ENCODE measurements around the gene ZEB2. TPM values are rescaled to one million over a fixed set of nuclear protein-coding genes. Genes with fewer than 3 reads are reported as not detected.

The ZEB2 gene
- total RNA-seq, 1 experiment from 2014 or later: 1.1 TPM

DNA sequence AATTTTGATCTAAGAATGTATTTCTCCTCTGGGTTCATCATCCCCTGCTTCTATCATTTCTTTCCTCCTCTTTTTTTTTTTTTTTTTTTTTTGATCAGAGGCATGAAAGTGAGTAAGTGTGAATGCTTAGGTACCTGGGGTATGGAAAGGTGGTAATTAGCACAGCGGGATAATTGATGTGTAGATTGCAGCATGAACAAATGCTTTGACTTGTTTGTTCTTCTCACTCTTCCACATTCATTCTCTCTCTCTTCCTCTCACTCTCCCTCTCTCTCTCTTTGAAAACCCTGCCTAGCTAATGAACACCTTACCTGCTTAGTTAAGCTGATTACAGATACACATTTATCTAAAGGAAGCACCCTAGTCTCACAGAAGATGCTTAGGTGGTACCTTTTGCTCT is 74.7 kb downstream of the ZEB2 start:
- TF ChIP-seq, protein P1, sequence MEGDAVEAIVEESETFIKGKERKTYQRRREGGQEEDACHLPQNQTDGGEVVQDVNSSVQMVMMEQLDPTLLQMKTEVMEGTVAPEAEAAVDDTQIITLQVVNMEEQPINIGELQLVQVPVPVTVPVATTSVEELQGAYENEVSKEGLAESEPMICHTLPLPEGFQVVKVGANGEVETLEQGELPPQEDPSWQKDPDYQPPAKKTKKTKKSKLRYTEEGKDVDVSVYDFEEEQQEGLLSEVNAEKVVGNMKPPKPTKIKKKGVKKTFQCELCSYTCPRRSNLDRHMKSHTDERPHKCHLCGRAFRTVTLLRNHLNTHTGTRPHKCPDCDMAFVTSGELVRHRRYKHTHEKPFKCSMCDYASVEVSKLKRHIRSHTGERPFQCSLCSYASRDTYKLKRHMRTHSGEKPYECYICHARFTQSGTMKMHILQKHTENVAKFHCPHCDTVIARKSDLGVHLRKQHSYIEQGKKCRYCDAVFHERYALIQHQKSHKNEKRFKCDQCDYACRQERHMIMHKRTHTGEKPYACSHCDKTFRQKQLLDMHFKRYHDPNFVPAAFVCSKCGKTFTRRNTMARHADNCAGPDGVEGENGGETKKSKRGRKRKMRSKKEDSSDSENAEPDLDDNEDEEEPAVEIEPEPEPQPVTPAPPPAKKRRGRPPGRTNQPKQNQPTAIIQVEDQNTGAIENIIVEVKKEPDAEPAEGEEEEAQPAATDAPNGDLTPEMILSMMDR (IDR thresholded peaks at IDR 0.05): no peak
- TF ChIP-seq POLR2AphosphoS5 (IDR thresholded peaks at IDR 0.05; ENCODE audit: low read depth, low read length) (no peak), TCF7L2 (IDR thresholded peaks at IDR 0.05; ENCODE audit: low read depth, low read length) (no peak), SIN3A (IDR thresholded peaks at IDR 0.05; ENCODE audit: borderline replicate concordance, insufficient read depth, low read depth, low read length) (no peak)
- TF ChIP-seq, protein P2, sequence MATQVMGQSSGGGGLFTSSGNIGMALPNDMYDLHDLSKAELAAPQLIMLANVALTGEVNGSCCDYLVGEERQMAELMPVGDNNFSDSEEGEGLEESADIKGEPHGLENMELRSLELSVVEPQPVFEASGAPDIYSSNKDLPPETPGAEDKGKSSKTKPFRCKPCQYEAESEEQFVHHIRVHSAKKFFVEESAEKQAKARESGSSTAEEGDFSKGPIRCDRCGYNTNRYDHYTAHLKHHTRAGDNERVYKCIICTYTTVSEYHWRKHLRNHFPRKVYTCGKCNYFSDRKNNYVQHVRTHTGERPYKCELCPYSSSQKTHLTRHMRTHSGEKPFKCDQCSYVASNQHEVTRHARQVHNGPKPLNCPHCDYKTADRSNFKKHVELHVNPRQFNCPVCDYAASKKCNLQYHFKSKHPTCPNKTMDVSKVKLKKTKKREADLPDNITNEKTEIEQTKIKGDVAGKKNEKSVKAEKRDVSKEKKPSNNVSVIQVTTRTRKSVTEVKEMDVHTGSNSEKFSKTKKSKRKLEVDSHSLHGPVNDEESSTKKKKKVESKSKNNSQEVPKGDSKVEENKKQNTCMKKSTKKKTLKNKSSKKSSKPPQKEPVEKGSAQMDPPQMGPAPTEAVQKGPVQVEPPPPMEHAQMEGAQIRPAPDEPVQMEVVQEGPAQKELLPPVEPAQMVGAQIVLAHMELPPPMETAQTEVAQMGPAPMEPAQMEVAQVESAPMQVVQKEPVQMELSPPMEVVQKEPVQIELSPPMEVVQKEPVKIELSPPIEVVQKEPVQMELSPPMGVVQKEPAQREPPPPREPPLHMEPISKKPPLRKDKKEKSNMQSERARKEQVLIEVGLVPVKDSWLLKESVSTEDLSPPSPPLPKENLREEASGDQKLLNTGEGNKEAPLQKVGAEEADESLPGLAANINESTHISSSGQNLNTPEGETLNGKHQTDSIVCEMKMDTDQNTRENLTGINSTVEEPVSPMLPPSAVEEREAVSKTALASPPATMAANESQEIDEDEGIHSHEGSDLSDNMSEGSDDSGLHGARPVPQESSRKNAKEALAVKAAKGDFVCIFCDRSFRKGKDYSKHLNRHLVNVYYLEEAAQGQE (IDR thresholded peaks at IDR 0.05; ENCODE audit: insufficient read depth in 1 of 2, low read depth in 2 of 2, low read length in 1 of 2): no peak
- Histone ChIP-seq H3K27me3 (ENCODE audit: control insufficient read depth, insufficient read depth, low read length) (no peaks in the 10 kb centered on the region), H3K4me1 (ENCODE audit: control insufficient read depth, insufficient read depth, low read length) (no peaks in the 10 kb centered on the region), H3K4me3 (ENCODE audit: low read depth in 2 of 2, low read length in 2 of 2) (no peak overlapping the region), H3K27ac (ENCODE audit: low read length) (no peak overlapping the region), H3K36me3 (ENCODE audit: control insufficient read depth, insufficient read depth, low read length) (no peaks in the 10 kb centered on the region), H3K9me3 (ENCODE audit: control insufficient read depth, insufficient read depth, low read depth, low read length) (no peaks in the 10 kb centered on the region)
- DNase-seq (ENCODE audit: low read depth, low spot score): no peak
- in situ Hi-C loops (cut with HindIII; ENCODE audit: low pct_unique_long_range_greater_than_20kb, low sequenced_read_pairs): no loop called here
- intact Hi-C loops (cut with micrococcal nuclease; ENCODE audit: unreplicated experiment): no loop called here
- no TSS peak for BruUV-seq (replicated peaks)
- ChIA-PET POLR2A (no interaction called here), CTCF (no interaction called here)
- no peak for ATAC-seq

DNA sequence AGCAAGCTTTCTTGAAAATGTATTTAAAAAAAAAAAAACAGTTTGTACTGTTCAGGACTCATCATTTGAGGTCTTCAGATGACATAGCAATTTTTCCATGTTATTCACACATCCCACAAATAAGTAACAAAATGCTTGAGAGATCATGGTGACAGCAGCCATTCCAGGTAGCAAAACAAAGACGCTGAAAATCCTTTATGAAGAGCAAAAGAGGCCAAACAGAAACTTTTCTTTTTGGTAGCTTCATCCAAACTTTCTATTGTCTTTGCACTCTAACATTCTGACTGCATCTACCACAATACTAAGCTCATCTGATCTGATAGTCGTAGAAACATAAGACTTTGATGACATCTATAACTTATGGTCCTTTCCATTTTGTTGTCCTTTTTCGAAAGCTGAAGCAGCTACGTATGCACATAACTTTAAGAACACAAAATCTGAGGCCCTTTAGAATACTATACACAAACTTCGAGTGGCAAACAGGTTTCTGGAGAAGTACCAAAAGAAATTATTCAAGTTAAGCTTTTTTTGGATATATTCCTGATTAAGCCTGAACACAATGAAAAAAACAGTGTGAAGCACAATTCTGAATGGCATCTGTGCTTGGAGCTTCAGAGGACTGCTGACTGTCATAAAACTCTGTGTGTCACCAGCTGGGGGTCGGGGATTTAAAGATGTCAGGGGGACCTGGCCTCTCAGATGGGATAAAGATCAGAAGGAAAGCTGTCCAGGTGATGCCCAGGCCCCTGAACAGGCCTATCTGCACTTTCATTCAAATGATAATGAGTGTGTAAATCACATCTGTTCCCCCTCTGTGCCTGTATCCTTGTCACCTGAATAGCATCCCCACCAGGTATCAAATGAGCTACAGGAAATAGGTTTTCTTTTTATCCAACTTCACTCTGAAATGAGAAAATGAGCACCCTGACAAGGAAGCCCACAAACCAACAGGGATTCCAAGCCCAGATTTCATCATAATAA is 75.8 kb downstream of the ZEB2 start:
- no peak overlapping the region for H3K4me3 ChIP-seq (ENCODE audit: low read depth in 2 of 2, low read length in 2 of 2)
- no peaks in the 10 kb centered on the region for H3K4me1 ChIP-seq (ENCODE audit: control insufficient read depth, insufficient read depth, low read length)
- ChIA-PET POLR2A (no interaction called here), CTCF (interaction anchor here (0.7 kb wide), 1 partner anchor 985 kb away, joined by 3 read pairs; no protein-coding TSS in a partner anchor)
- DNase-seq (ENCODE audit: low read depth, low spot score) (no peak), ATAC-seq (no peak)
- H3K9me3 ChIP-seq (ENCODE audit: control insufficient read depth, insufficient read depth, low read depth, low read length): no peaks in the 10 kb centered on the region
- no peak overlapping the region for H3K27ac ChIP-seq (ENCODE audit: low read length)
- H3K36me3 ChIP-seq (ENCODE audit: control insufficient read depth, insufficient read depth, low read length): no peaks in the 10 kb centered on the region
- intact Hi-C loops (cut with micrococcal nuclease; ENCODE audit: unreplicated experiment): no loop called here
- BruUV-seq (replicated peaks): no TSS peak
- TF ChIP-seq, protein P1 (IDR thresholded peaks at IDR 0.05): no peak
- TF ChIP-seq, protein P2 (IDR thresholded peaks at IDR 0.05; ENCODE audit: insufficient read depth in 1 of 2, low read depth in 2 of 2, low read length in 1 of 2): no peak
- no peak for TF ChIP-seq SIN3A (IDR thresholded peaks at IDR 0.05; ENCODE audit: borderline replicate concordance, insufficient read depth, low read depth, low read length)
- no peak for TF ChIP-seq POLR2AphosphoS5 (IDR thresholded peaks at IDR 0.05; ENCODE audit: low read depth, low read length)
- TF ChIP-seq TCF7L2 (IDR thresholded peaks at IDR 0.05; ENCODE audit: low read depth, low read length): no peak
- in situ Hi-C loops (cut with HindIII; ENCODE audit: low pct_unique_long_range_greater_than_20kb, low sequenced_read_pairs): no loop called here
- no peaks in the 10 kb centered on the region for H3K27me3 ChIP-seq (ENCODE audit: control insufficient read depth, insufficient read depth, low read length)

Measured in Panc1 (cell line).